HG02981 (cell line): ENCODE measurements around the gene HYDIN.

Experiments
- ATAC-seq: cut with Tn5 transposase; IDR thresholded peaks from one replicate; pipeline ENCODE4 v1.9.1; 2021; ENCODE audit warnings: mild to moderate bottlenecking, moderate library complexity; ENCODE audit not compliant: unreplicated experiment

Gene HYDIN

GRCh38 chr16:71230122-71230845, at the start of gene HYDIN:
Gene HYDIN (minus strand): TSS chr16:71230722. CDS start chr16:71186895, 43,827 bp downstream.
- ATAC-seq: no peak

GRCh38 chr16:71276589-71277334, 46.2 kb upstream of the HYDIN start:
- no peak for ATAC-seq

- no peak for ATAC-seq
Measured at GRCh38 chr16:71273384-71273783, 42.9 kb upstream of the HYDIN start.

- no peak for ATAC-seq
Measured at GRCh38 chr16:71264299-71264698, 33.8 kb upstream of the HYDIN start.

- no peak for ATAC-seq
Measured at GRCh38 chr16:71263582-71263981, 33.1 kb upstream of the HYDIN start.

GRCh38 chr16:71262391-71262790, 31.9 kb upstream of the HYDIN start:
- no peak for ATAC-seq

- ATAC-seq: no peak
Measured at GRCh38 chr16:71260995-71261394, 30.5 kb upstream of the HYDIN start.

- ATAC-seq: no peak
Measured at GRCh38 chr16:71259086-71259485, 28.6 kb upstream of the HYDIN start.

GRCh38 chr16:71258372-71258771, 27.9 kb upstream of the HYDIN start:
- ATAC-seq: no peak

GRCh38 chr16:71257768-71258167, 27.2 kb upstream of the HYDIN start:
- no peak for ATAC-seq

GRCh38 chr16:71255721-71256120, 25.2 kb upstream of the HYDIN start:
- no peak for ATAC-seq

GRCh38 chr16:71254832-71255525, 24.5 kb upstream of the HYDIN start:
- ATAC-seq: no peak

- no peak for ATAC-seq
Measured at GRCh38 chr16:71250461-71251235, 20.1 kb upstream of the HYDIN start.

GRCh38 chr16:71249399-71249798, 18.9 kb upstream of the HYDIN start:
- ATAC-seq: no peak

- ATAC-seq: no peak
Measured at GRCh38 chr16:71247478-71247877, 17.0 kb upstream of the HYDIN start.

- ATAC-seq: no peak
Measured at GRCh38 chr16:71246309-71246708, 15.8 kb upstream of the HYDIN start.

GRCh38 chr16:71244521-71244920, 14.0 kb upstream of the HYDIN start:
- ATAC-seq: no peak

GRCh38 chr16:71242601-71243000, 12.1 kb upstream of the HYDIN start:
- no peak for ATAC-seq

- ATAC-seq: no peak
Measured at GRCh38 chr16:71242036-71242435, 11.5 kb upstream of the HYDIN start.

GRCh38 chr16:71229344-71229743, 1.2 kb downstream of the HYDIN start:
- no peak for ATAC-seq
